GM12875 (cell line): ENCODE results near the gene TRIM54.
A peak's percentile ranks its signal among the peaks of the same experiment; 100 is the strongest.
"Not testable (repeated sequence)": the region's sequence is repeated elsewhere in the genome, so short reads cannot be mapped to it uniquely, and the experiment has no call there.

Source experiments
- H3K4me3 ChIP-seq: one replicate; pipeline ENCODE4 v1.5.1; 2011; ENCODE audit warnings: low read depth, low read length, control low read depth
- TF ChIP-seq, protein P1 (sequence below): IDR thresholded peaks from 2 replicates; pipeline ENCODE4 v1.5.1; 2011; ENCODE audit warnings: low read depth, mild to moderate bottlenecking, control low read depth, inconsistent platforms, low read length, moderate library complexity, borderline replicate concordance; ENCODE audit not compliant: insufficient read depth

Gene TRIM54

DNA sequence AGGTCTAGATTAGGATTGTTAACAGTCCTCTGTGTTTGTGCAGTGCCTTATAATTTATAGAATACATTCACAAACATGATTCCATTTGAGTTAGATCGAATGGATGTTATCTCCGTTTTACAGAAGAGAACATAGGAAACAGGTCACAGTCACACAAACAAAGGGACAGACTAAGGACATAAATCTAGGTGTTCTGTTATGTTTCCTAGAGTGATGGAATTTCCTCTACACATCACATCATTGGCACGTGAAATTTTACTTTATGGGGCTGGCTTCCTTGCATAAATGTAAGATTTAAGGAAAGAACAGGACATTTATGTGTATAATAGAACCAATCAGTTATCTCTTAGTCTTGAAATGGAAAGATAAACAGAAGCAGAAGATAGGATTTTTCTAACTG, 6.4 kb downstream of the TRIM54 start:
- TF ChIP-seq, protein P1, sequence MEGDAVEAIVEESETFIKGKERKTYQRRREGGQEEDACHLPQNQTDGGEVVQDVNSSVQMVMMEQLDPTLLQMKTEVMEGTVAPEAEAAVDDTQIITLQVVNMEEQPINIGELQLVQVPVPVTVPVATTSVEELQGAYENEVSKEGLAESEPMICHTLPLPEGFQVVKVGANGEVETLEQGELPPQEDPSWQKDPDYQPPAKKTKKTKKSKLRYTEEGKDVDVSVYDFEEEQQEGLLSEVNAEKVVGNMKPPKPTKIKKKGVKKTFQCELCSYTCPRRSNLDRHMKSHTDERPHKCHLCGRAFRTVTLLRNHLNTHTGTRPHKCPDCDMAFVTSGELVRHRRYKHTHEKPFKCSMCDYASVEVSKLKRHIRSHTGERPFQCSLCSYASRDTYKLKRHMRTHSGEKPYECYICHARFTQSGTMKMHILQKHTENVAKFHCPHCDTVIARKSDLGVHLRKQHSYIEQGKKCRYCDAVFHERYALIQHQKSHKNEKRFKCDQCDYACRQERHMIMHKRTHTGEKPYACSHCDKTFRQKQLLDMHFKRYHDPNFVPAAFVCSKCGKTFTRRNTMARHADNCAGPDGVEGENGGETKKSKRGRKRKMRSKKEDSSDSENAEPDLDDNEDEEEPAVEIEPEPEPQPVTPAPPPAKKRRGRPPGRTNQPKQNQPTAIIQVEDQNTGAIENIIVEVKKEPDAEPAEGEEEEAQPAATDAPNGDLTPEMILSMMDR = no peak
- no peak overlapping the region for H3K4me3 ChIP-seq

DNA sequence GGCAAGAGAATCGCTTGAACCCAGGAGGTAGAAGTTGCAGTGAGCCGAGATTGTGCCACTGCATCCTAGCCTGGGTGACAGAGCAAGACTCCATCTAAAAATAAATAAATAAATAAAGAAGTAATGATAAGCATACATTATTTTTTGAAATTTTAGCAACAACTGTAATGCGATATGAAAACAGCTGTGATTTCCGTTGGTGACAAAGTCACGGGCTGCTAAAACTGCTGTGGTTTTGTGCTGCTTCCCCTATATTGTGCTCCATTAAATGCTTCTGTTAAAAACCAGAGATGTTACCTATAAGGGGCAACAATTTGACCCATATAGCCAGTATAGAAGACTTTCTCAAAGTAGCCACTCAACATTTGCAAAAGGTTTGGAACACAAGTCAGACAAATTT, 8.3 kb downstream of the TRIM54 start:
- TF ChIP-seq, protein P1 = no peak
- H3K4me3 ChIP-seq = no peak overlapping the region

DNA sequence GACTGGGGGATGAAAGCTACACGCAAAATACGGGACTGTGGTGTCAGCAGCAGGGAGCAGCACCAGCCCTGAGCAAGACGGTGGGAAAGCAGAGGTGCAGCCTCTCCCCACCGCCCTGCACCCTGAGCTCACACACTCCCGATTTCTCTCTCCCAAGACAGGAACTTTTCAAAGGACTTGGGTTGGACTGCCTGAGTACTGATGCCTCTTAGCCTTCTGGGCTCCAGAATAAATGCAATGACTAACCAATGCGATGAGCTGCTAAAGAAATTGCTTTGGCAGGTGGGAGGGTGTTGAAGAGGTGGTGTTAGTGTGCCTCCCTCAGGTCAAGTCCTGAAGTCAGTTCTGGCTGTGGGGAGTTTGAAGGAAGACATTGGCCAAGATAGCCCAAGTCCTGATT, 9.6 kb downstream of the TRIM54 start:
- no peak overlapping the region for H3K4me3 ChIP-seq
- TF ChIP-seq, protein P1 = 0 out of 2 replicates have a peak, but pooled peaks have one; percentile 8

DNA sequence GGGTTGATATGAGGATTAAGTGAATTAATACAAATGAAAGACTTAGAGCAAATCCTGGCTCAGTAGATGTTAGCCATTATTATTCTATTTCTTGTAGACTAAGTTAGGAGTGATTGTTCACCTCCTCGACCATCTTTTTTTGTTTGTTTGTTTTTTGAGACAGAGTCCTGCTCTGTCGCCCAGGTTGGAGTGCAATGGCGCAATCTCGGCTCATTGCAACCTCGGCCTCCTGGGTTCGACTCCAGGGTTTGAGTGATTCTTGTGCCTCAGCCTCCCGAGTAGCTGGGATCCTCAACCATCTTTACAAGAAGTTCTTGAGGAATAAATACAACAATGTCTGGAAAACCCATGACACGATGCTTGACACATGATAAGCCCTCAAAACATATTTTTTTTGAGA, 12.7 kb downstream of the TRIM54 start:
- TF ChIP-seq, protein P1 = no peak
- H3K4me3 ChIP-seq = no peak overlapping the region

DNA sequence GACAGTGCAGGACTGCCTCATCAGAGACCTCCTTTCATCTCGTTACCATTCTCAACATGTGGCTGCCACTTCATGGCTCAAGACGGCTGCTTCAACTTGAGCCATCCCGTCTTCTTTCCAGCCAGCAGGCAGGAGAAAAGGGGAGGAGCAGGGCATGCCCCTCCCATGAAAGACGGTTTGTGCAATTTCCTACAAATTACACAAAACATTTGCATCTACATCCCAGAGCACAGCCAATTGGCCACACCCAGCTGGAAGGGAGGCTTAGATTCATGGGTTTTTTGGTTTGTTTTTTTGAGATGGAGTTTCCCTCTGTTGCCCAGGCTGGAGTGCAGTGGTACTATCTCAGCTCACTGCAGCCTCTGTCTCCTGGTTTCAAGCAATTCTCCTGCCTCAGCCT, 14.3 kb downstream of the TRIM54 start:
- TF ChIP-seq, protein P1 = no peak
- H3K4me3 ChIP-seq = no peak overlapping the region

DNA sequence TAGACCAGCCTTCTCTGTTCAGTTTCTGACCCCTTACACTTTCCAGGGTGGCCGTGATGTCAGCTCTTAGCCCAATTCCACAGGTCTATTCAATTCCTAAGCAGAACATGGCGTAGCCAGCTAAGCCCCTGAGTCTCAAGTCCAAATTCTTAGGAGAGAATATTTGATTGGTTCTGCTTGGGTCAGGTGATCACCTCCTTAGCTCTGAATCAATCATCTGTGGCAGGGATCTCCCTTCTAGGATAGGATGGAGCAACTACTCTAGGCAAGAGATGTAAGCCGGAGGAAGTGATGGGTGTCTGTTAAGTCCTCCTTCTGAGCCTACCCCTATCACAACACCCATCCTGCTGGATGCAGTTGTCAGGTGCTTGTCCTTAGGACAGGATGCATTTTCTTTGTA, 15.0 kb downstream of the TRIM54 start:
- H3K4me3 ChIP-seq = no peak overlapping the region
- TF ChIP-seq, protein P1 = no peak

DNA sequence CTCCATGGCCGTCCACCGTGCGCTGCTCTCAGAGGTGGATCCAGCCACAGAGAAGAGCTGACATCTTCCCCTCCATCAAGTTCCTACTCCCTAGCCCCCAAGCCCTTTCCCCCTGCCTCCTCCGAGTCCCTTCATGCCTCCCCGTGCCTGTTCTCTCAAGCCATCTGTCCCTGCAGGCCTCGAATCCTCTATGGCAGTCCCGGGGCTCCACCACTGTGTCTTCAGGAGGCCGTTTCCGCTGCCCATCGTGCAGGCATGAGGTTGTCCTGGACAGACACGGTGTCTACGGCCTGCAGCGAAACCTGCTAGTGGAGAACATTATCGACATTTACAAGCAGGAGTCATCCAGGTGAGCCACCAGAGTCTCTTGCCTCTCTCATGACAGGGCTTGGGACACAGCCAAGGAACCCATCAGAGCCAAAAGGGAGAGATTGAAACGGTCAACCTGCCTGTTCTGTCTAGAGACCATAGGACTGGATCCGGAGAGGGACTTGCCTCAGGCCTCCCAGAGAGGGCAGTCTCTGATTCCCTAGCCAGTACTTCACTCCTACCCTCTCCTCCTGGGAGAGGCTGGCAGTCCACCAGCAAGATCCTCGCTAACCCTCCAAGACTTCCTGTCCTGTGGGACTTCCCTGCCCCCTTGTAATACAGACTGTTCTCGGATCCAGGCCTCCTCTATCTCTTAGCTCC, 16.3 kb downstream of the TRIM54 start:
- H3K4me3 ChIP-seq = no peak overlapping the region
- TF ChIP-seq, protein P1 = no peak

DNA sequence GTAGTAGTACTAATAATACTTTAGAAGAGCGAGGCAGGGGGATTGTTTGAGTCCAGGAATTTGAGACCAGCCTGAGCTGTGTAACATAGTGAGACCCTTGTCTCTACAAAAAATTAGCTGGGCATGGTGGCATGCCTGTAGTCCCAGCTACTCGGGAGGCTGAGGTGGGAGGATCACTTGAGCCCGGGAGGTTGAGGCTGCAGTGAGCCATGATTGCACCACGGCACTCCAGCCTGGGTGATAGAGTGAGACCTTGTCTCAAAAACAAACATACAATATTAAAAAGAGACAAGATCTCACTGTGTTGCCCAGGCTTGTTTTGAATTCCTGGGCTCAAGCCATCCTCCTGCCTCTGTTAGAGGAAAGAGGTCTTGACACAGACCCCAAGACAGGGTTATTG, 18.4 kb downstream of the TRIM54 start:
- H3K4me3 ChIP-seq = not testable (repeated sequence)
